Astrocyte (in vitro differentiated cells and primary cell): Measurements from ENCODE around the gene PCK2.

Source experiments
- CTCF ChIP-seq: IDR thresholded peaks from 2 replicates; pipeline ENCODE4 v1.5.1; 2011; ENCODE audit warnings: low read depth, mild to moderate bottlenecking, inconsistent platforms, low read length, moderate library complexity; ENCODE audit not compliant: insufficient read depth
- EZH2 ChIP-seq: IDR thresholded peaks from 2 replicates; pipeline ENCODE4 v1.6.1; 2012; ENCODE audit warnings: mild to moderate bottlenecking, low read length, inconsistent platforms; ENCODE audit not compliant: insufficient read depth

DNA sequence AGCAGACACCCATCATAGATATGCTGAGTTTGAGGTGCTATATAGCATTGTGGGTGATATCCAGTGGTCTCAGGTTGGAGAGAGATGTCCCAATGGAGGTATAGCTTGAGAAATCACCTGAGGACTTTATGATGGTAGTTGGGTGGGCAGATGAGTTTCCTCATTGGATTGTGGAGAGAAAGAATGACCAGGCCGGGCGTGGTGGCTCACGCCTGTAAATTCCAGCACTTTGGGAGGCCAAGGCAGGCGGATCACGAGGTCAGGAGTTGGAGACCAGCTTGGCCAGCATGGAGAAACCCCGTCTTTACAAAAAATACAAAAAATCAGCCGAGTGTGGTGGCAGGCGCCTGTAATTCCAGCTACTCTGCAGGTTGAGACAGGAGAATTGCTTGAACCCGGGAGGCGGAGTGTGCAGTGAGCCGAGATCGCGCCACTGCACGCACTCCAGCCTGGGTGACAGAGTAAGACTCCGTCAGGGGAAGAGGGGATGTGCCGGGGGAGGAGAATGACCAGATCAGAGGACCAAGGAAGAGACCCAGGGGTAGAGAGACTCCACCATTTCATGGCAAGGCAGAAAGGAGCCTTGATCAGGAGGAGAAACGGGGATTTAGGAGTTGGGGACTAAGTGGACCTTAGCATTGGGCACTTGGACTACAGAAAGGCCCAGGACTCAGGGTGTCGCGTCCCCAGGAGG, 757 bp upstream of the PCK2 start:
- no peak for TF ChIP-seq CTCF
- TF ChIP-seq EZH2 = no peak
